HG03045 (cell line): ENCODE measurements around the gene TMEM169.
A peak's percentile ranks its signal among the peaks of the same experiment; 100 is the strongest.
"Not testable (repeated sequence)": the region's sequence is repeated elsewhere in the genome, so short reads cannot be mapped to it uniquely, and the experiment has no call there.

Experiments
- ATAC-seq: cut with Tn5 transposase; IDR thresholded peaks from one replicate; pipeline ENCODE4 v1.9.1; 2021; ENCODE audit warnings: mild to moderate bottlenecking, moderate library complexity; ENCODE audit not compliant: unreplicated experiment

Gene TMEM169

GRCh38 chr2:216130346-216130971 is 48.7 kb downstream of the TMEM169 start:
- ATAC-seq = no peak

- no peak for ATAC-seq
These were observed 49.6 kb downstream of the TMEM169 start for GRCh38 chr2:216131175-216131926.

GRCh38 chr2:216132585-216132984 is 50.9 kb downstream of the TMEM169 start:
- no peak for ATAC-seq

- no peak for ATAC-seq
These were observed 51.7 kb downstream of the TMEM169 start for GRCh38 chr2:216133397-216133796.

GRCh38 chr2:216134958-216135541 is 53.3 kb downstream of the TMEM169 start:
- no peak for ATAC-seq

- no peak for ATAC-seq
These were observed 58.2 kb downstream of the TMEM169 start for GRCh38 chr2:216139884-216140283.

GRCh38 chr2:216141516-216141915 is 59.8 kb downstream of the TMEM169 start:
- ATAC-seq = not testable (repeated sequence)

GRCh38 chr2:216142540-216142939 is 60.8 kb downstream of the TMEM169 start:
- ATAC-seq = peak; percentile 98

GRCh38 chr2:216144372-216144771 is 62.7 kb downstream of the TMEM169 start:
- ATAC-seq = no peak

GRCh38 chr2:216144857-216145256 is 63.1 kb downstream of the TMEM169 start:
- no peak for ATAC-seq

GRCh38 chr2:216146573-216146972 is 64.9 kb downstream of the TMEM169 start:
- ATAC-seq = no peak

- ATAC-seq = no peak
These were observed 65.7 kb downstream of the TMEM169 start for GRCh38 chr2:216147172-216148131.

- no peak for ATAC-seq
These were observed 67.3 kb downstream of the TMEM169 start for GRCh38 chr2:216148983-216149382.

GRCh38 chr2:216149741-216150140 is 68.0 kb downstream of the TMEM169 start:
- ATAC-seq = no peak

- no peak for ATAC-seq
These were observed 69.8 kb downstream of the TMEM169 start for GRCh38 chr2:216151313-216152025.
